Colonic mucosa (tissue), 4 donors: ENCODE data around the gene ARHGAP26. TPM values are rescaled to one million over a fixed set of nuclear protein-coding genes. Genes with fewer than 3 reads are reported as not detected.
A peak's percentile ranks its signal among the peaks of the same experiment; 100 is the strongest.

Experiments
- DNase-seq: peaks from one replicate; pipeline ENCODE4 v3.0.0-alpha.2; 2020
- H3K27ac ChIP-seq: fragments of 200-600 bp; one replicate; pipeline ENCODE4 v1.8.0; 2021
- H3K27me3 ChIP-seq: fragments of 200-600 bp; one replicate; pipeline ENCODE4 v1.8.0; 2021
- H3K36me3 ChIP-seq: fragments of 200-600 bp; one replicate; pipeline ENCODE4 v1.8.0; 2021
- H3K4me1 ChIP-seq: fragments of 200-600 bp; one replicate; pipeline ENCODE4 v1.8.0; 2021; ENCODE audit warnings: mild to moderate bottlenecking
- H3K4me3 ChIP-seq: fragments of 200-600 bp; one replicate; pipeline ENCODE4 v1.8.0; 2021
- H3K9ac ChIP-seq, 2 donors: one replicate each; pipeline ENCODE4 v1.7.0; 2013; ENCODE audit warnings: control low read depth in 2 of 2, low read depth in 2 of 2, low read length in 2 of 2
- H3K9me3 ChIP-seq: fragments of 200-600 bp; one replicate; pipeline ENCODE4 v1.8.0; 2021
- intact Hi-C: fragments of 100-400 bp; cut with DNase I; formaldehyde crosslinking; loops from one replicate; pipeline ENCODE4 v1.14.1; 2022
- total RNA-seq, 2 donors: library from RNA; stranded (reverse); fragmentation: NEBNext Ultra II Directional in 1 of 2; extraction: Animal tissue kit (Norgen Biotek cat#: 25700) in 1 of 2; gene quantifications; one replicate each; pipeline ENCODE4 v1.2.1, GENCODE V29; 2021
- TF ChIP-seq, protein P1 (sequence below): fragments of 200-600 bp; IDR thresholded peaks from one replicate; pipeline ENCODE4 v1.8.0; 2022; ENCODE audit warnings: antibody characterized with exemption, mild to moderate bottlenecking
- donor health status: healthy.
- donor health status: DM: no; HTN: no; CAD: no.
- donor health status: DM: no; HTN: no; CAD: no.

Gene ARHGAP26
- total RNA-seq, 2 donors from 2014 or later = 59.1 to 74.0 TPM

DNA sequence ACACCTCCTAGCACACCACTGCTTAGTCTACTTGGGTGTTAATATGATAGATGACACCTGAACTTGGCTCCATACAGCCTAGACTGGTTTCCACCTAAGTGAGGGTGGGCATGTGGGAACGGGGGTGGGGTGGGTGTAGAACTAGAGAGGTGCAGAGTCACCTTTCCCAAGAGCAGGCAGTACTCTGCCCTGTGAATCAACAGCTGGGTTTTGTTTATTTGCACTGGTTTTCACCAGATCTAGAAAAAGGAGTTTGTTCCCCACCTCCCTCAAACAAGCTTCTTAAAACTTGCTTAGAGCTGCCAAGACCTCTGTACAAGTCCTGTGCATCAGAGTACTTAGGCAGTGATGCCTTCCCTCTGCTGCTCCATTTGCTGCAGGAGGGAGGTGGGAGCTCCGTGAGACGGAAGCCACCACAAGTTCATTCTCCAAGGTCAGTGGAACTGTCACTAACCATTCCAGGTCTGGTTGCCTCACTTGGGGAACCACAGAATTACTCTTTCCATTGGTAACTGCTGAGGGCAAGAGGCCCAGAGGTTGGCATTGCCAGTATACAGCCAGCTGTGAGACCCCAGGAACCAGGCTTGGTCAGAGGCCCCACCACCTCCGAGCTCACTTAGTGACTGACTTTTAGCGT lies 469.8 kb downstream of the ARHGAP26 start:
- Histone ChIP-seq H3K4me3 (no peak overlapping the region), H3K27me3 (no peaks in the 10 kb centered on the region), H3K36me3 (no peaks in the 10 kb centered on the region), H3K4me1 (no peaks in the 10 kb centered on the region), H3K9me3 (no peaks in the 10 kb centered on the region), H3K9ac (no peak overlapping the region), H3K27ac (no peak overlapping the region)
- TF ChIP-seq, protein P1, sequence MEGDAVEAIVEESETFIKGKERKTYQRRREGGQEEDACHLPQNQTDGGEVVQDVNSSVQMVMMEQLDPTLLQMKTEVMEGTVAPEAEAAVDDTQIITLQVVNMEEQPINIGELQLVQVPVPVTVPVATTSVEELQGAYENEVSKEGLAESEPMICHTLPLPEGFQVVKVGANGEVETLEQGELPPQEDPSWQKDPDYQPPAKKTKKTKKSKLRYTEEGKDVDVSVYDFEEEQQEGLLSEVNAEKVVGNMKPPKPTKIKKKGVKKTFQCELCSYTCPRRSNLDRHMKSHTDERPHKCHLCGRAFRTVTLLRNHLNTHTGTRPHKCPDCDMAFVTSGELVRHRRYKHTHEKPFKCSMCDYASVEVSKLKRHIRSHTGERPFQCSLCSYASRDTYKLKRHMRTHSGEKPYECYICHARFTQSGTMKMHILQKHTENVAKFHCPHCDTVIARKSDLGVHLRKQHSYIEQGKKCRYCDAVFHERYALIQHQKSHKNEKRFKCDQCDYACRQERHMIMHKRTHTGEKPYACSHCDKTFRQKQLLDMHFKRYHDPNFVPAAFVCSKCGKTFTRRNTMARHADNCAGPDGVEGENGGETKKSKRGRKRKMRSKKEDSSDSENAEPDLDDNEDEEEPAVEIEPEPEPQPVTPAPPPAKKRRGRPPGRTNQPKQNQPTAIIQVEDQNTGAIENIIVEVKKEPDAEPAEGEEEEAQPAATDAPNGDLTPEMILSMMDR = no peak
- intact Hi-C loops = no loop called here
- DNase-seq = no peak

DNA sequence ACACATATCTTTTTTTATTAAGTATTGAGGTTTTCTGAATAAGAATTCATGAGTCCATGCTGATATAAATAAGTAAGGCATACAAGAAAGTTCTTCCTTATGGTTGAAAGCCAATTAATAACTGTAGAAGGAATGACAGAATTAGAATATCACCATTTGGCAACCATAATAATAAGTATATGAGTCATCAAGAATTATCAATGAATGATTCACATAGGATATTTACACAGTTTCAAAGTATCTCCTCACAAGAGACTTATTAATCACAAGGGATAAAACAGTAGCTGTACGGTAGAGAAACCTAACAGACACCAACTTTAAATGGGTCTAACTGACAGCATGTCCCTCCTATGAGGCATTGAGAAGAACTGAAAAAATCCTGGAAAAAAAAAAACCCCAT lies 471.7 kb downstream of the ARHGAP26 start:
- Histone ChIP-seq H3K27ac (no peak overlapping the region), H3K36me3 (no peaks in the 10 kb centered on the region), H3K27me3 (no peaks in the 10 kb centered on the region), H3K9ac (no peak overlapping the region), H3K4me1 (no peaks in the 10 kb centered on the region), H3K9me3 (no peaks in the 10 kb centered on the region), H3K4me3 (no peak overlapping the region)
- no peak for DNase-seq
- intact Hi-C loops = no loop called here
- TF ChIP-seq, protein P1 = no peak

DNA sequence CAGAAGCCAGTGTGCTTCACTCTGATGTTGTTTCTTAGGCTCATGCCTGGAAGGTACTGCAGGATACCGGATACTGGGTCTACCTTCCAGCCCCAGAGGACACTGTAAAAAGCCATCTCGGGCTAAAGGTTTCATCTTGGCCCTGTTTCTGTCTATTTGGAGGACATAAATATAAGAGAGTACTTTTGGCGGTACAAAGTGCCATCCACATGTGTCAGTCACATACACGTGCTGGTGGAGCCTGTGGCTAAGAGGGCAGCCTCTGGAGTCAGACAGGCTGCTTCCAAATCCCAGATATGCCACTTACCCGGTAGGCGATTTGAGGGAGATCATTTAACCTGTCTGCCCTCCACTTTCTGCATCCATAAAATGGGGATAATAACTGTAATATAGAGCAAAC lies 472.9 kb downstream of the ARHGAP26 start:
- H3K36me3 ChIP-seq = no peaks in the 10 kb centered on the region
- no peaks in the 10 kb centered on the region for H3K27me3 ChIP-seq
- H3K4me1 ChIP-seq = no peaks in the 10 kb centered on the region
- no peak overlapping the region for H3K27ac ChIP-seq
- H3K9ac ChIP-seq = no peak overlapping the region
- no peaks in the 10 kb centered on the region for H3K9me3 ChIP-seq
- no peak for DNase-seq
- no peak overlapping the region for H3K4me3 ChIP-seq
- intact Hi-C loops = no loop called here
- TF ChIP-seq, protein P1 = no peak

DNA sequence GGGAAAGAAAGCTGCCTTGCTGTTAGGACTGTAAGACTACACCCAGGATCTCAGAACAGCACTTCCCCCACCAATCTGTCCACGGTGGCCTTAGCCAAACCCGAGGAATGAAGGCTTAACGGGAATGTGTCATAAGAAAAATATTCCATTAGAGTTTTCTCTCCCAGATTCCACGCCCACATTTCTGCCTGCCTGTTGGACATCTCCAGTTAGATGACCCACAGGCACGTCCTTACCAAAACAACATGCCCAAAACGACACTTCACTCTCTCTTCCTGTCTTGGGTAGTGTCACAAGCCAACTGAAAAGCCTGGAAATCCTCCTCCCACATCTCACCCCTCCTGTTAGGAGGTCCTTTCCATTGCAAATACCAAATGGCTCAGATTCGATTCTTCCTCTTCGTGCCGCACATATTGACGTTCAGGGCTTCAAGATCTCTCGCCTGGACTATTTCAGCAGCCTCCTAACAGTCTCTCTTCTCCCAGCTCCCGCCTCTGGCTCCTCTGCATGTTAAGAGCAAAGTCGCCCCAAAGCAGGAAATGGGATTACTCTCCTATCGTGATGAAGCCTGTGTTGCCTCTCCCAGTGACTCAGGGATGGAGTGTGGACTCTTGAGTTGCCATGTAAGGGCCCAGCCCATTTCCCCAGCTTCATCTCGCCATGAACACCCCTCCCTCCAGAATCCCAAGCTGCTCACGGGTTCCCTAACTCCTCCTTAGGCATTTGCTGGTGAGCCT lies 474.0 kb downstream of the ARHGAP26 start:
- H3K27ac ChIP-seq = peak overlapping the region; percentile 70
- intact Hi-C loops = no loop called here
- peak overlapping the region in 1 of 2 donors; percentile 40 for H3K9ac ChIP-seq
- no peaks in the 10 kb centered on the region for H3K27me3 ChIP-seq
- TF ChIP-seq, protein P1 = no peak
- H3K36me3 ChIP-seq = no peaks in the 10 kb centered on the region
- peak; percentile 37 for DNase-seq
- no peaks in the 10 kb centered on the region for H3K9me3 ChIP-seq
- H3K4me3 ChIP-seq = no peak overlapping the region
- no peaks in the 10 kb centered on the region for H3K4me1 ChIP-seq

DNA sequence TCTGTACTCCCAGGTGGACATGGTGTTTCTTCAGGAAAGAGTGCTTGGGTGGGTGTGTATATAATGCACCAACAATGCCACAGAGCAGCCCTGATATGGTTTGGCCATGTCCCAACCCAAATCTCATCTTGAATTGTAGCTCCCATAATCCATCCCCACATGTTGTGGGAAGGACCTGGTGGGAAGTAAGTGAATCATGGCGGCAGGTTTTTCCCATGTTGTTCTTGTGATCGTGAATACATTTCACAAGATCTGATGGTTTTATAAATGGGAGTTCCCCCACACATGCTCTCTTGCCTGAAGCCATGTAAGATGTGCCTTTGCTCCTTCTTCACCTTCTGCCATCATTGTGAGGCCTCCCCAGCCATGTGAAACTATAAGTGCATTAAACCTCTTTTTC lies 474.8 kb downstream of the ARHGAP26 start:
- no peak overlapping the region for H3K4me3 ChIP-seq
- no peak overlapping the region for H3K9ac ChIP-seq
- intact Hi-C loops = no loop called here
- no peaks in the 10 kb centered on the region for H3K9me3 ChIP-seq
- no peaks in the 10 kb centered on the region for H3K4me1 ChIP-seq
- no peak overlapping the region for H3K27ac ChIP-seq
- no peaks in the 10 kb centered on the region for H3K36me3 ChIP-seq
- DNase-seq = no peak
- H3K27me3 ChIP-seq = no peaks in the 10 kb centered on the region
- TF ChIP-seq, protein P1 = no peak
